Gastrocnemius medialis (tissue), 4 donors: ENCODE results near the gene KCNA5. TPM values are rescaled to one million over a fixed set of nuclear protein-coding genes. Genes with fewer than 3 reads are reported as not detected.

Experiments
- ATAC-seq, 2 donors: fragments of 150-250 bp; one replicate each; pipeline ENCODE4 v1.9.1; 2016
- DNase-seq, 2 donors: peaks; one replicate each; pipeline ENCODE4 v3.0.0-alpha.2; 2019
- H3K27ac ChIP-seq, 4 donors: fragments of 200-600 bp; sonication (generic); 1 replicate in 1 of 4; 2 replicates in 3 of 4; pipeline ENCODE4 v1.5.1; 2016 to 2018; ENCODE audit warnings: mild to moderate bottlenecking in 2 of 4, moderate library complexity in 1 of 4
- H3K27me3 ChIP-seq, 3 donors: fragments of 200-600 bp; sonication (generic) in 2 of 3; 1 replicate in 1 of 3; 2 replicates in 2 of 3; pipeline versions ENCODE4 v1.5.1 to v1.6.0; 2016 to 2019; ENCODE audit warnings: mild to moderate bottlenecking in 1 of 3, moderate library complexity in 1 of 3
- H3K36me3 ChIP-seq, 2 donors: fragments of 200-600 bp; sonication (generic) in 1 of 2; one replicate each; pipeline ENCODE4 v1.5.1; 2017 to 2018
- H3K4me1 ChIP-seq, 2 donors: fragments of 200-600 bp; sonication (generic) in 1 of 2; one replicate each; pipeline ENCODE4 v1.5.1; 2016 to 2017; ENCODE audit warnings: mild to moderate bottlenecking in 2 of 2
- H3K4me3 ChIP-seq, 4 donors: fragments of 200-600 bp; sonication (generic) in 3 of 4; 1 replicate in 1 of 4; 2 replicates in 3 of 4; pipeline ENCODE4 v1.5.1; 2016 to 2019; ENCODE audit warnings: mild to moderate bottlenecking in 2 of 4
- H3K9me3 ChIP-seq, 3 donors: fragments of 200-600 bp; sonication (generic) in 2 of 3; 1 replicate in 1 of 3; 2 replicates in 2 of 3; pipeline ENCODE4 v1.5.1; 2016 to 2019
- CTCF ChIP-seq, 5 experiments: fragments of 450-650 bp in 3 of 5; fragments of 200-600 bp in 2 of 5; sonication (generic) in 2 of 5; IDR thresholded peaks in 4 of 5; conservative IDR thresholded peaks in 1 of 5; 1 replicate in 4 of 5; 2 replicates in 1 of 5; pipeline ENCODE4 v1.5.1; 2016 to 2019; ENCODE audit warnings: antibody characterized with exemption in 5 of 5, mild to moderate bottlenecking in 3 of 5, moderate library complexity in 3 of 5
- POLR2A ChIP-seq, 2 donors: fragments of 450-650 bp; IDR thresholded peaks; one replicate each; pipeline ENCODE4 v1.6.1; 2017; ENCODE audit warnings: antibody characterized with exemption in 2 of 2, mild to moderate bottlenecking in 2 of 2, moderate library complexity in 2 of 2
- in situ Hi-C, 4 donors: fragments of 200-750 bp; cut with MboI; loops; one replicate each; pipeline versions ENCODE4 v1.15.0 to v1.8.0; 2017; ENCODE audit warnings: low sequenced_read_pairs in 4 of 4
- intact Hi-C: fragments of 100-400 bp; cut with DNase I; formaldehyde crosslinking; loops from one replicate; pipeline ENCODE4 v1.15.1; 2023; ENCODE audit warnings: low total_unique reads
- total RNA-seq, 4 donors: library from RNA; depleted of rRNA; stranded (reverse); fragments of >200 nt; gene quantifications; one replicate each; pipeline versions ENCODE4 v1.1.0 to v1.2.3, GENCODE V29; 2016

Gene KCNA5
- total RNA-seq, 4 donors from 2014 or later: 0.52 to 3.2 (median 0.84) TPM

GRCh38 chr12:5032821-5033220 is 10.9 kb upstream of the KCNA5 start:
- H3K4me1 ChIP-seq: no peaks in the 10 kb centered on the region
- ATAC-seq (no peak), DNase-seq (no peak)
- H3K4me3 ChIP-seq: no peak overlapping the region
- intact Hi-C loops: no loop called here
- in situ Hi-C loops: no loop called here
- H3K27ac ChIP-seq: no peak overlapping the region
- no peaks in the 10 kb centered on the region for H3K9me3 ChIP-seq
- H3K36me3 ChIP-seq: no peaks in the 10 kb centered on the region
- no peaks in the 10 kb centered on the region for H3K27me3 ChIP-seq
- TF ChIP-seq POLR2A (IDR thresholded peaks at IDR 0.05) (no peak), CTCF (IDR thresholded peaks at IDR 0.05 in 4 of 5, conservative IDR thresholded peaks at IDR 0.05 in 1 of 5) (no peak)

- intact Hi-C loops (no loop called here), in situ Hi-C loops (no loop called here)
- Histone ChIP-seq H3K4me3 (no peak overlapping the region), H3K36me3 (no peaks in the 10 kb centered on the region), H3K9me3 (no peaks in the 10 kb centered on the region), H3K27ac (no peak overlapping the region), H3K4me1 (no peaks in the 10 kb centered on the region), H3K27me3 (no peaks in the 10 kb centered on the region)
- DNase-seq (no peak), ATAC-seq (no peak)
- TF ChIP-seq CTCF (IDR thresholded peaks at IDR 0.05 in 4 of 5, conservative IDR thresholded peaks at IDR 0.05 in 1 of 5): no peak
- TF ChIP-seq POLR2A (IDR thresholded peaks at IDR 0.05): no peak
Measured at GRCh38 chr12:5033883-5034282, 9.8 kb upstream of the KCNA5 start.

GRCh38 chr12:5034603-5035002 is 9.1 kb upstream of the KCNA5 start:
- in situ Hi-C loops: no loop called here
- Histone ChIP-seq H3K36me3 (no peaks in the 10 kb centered on the region), H3K27me3 (no peaks in the 10 kb centered on the region), H3K4me1 (no peaks in the 10 kb centered on the region), H3K9me3 (no peaks in the 10 kb centered on the region), H3K27ac (no peak overlapping the region), H3K4me3 (no peak overlapping the region)
- no peak for TF ChIP-seq POLR2A (IDR thresholded peaks at IDR 0.05)
- no peak for DNase-seq
- intact Hi-C loops: no loop called here
- no peak for ATAC-seq

GRCh38 chr12:5035618-5036017 is 8.1 kb upstream of the KCNA5 start:
- Histone ChIP-seq H3K4me1 (no peaks in the 10 kb centered on the region), H3K36me3 (no peaks in the 10 kb centered on the region), H3K9me3 (no peaks in the 10 kb centered on the region), H3K27me3 (no peaks in the 10 kb centered on the region), H3K27ac (no peak overlapping the region), H3K4me3 (no peak overlapping the region)
- in situ Hi-C loops: no loop called here
- no peak for TF ChIP-seq POLR2A (IDR thresholded peaks at IDR 0.05)
- TF ChIP-seq CTCF (IDR thresholded peaks at IDR 0.05 in 4 of 5, conservative IDR thresholded peaks at IDR 0.05 in 1 of 5): no peak
- intact Hi-C loops: no loop called here
- ATAC-seq (no peak), DNase-seq (no peak)

- H3K27ac ChIP-seq: no peak overlapping the region
Measured at GRCh38 chr12:5036031-5036430, 7.6 kb upstream of the KCNA5 start.

More at GRCh38 chr12:5036031-5036430, 7.6 kb upstream of the KCNA5 start:
- no peak for TF ChIP-seq CTCF (IDR thresholded peaks at IDR 0.05 in 4 of 5, conservative IDR thresholded peaks at IDR 0.05 in 1 of 5)
- no peak for TF ChIP-seq POLR2A (IDR thresholded peaks at IDR 0.05)
- Histone ChIP-seq H3K27me3 (peaks cover 0 to 2% (median 0%) of the 10 kb centered on the region in 3 donors), H3K9me3 (no peaks in the 10 kb centered on the region), H3K4me3 (no peak overlapping the region), H3K4me1 (no peaks in the 10 kb centered on the region), H3K36me3 (no peaks in the 10 kb centered on the region)
- in situ Hi-C loops: no loop called here
- DNase-seq: no peak
- intact Hi-C loops: no loop called here
- no peak for ATAC-seq
